Bronchial epithelial cell (primary cell): ENCODE results near the gene DPM2. TPM values are rescaled to one million over a fixed set of nuclear protein-coding genes. Genes with fewer than 3 reads are reported as not detected.
A peak's percentile ranks its signal among the peaks of the same experiment; 100 is the strongest.

Experiments
- DNase-seq: peaks from one replicate; pipeline ENCODE4 v3.0.0-alpha.2; 2010; ENCODE audit warnings: low read depth
- FAIRE-seq: peaks from 2 replicates; lab custom pipeline; 2011; peaks lifted over from hg19 to GRCh38; lab: Jason Lieb, UNC
- H3K27me3 ChIP-seq: 2 replicates; pipeline ENCODE4 v1.5.1; 2011; ENCODE audit warnings: low read length; ENCODE audit not compliant: control insufficient read depth, insufficient read depth
- H3K36me3 ChIP-seq: 2 replicates; pipeline ENCODE4 v1.5.1; 2011; ENCODE audit warnings: low read length; ENCODE audit not compliant: control insufficient read depth, insufficient read depth
- H3K4me3 ChIP-seq: 2 replicates; pipeline ENCODE4 v1.5.1; 2011; ENCODE audit warnings: mild to moderate bottlenecking, low read depth, low read length, control low read depth
- total RNA-seq: library from RNA; depleted of rRNA; stranded (reverse); fragments of >200 nt; gene quantifications from 2 replicates; pipeline ENCODE4 v1.2.1, GENCODE V29; 2014
- TF ChIP-seq, protein P1 (sequence below): IDR thresholded peaks from 2 replicates; pipeline ENCODE4 v1.5.1; 2011; ENCODE audit warnings: mild to moderate bottlenecking, moderate library complexity, low read length, control low read depth, inconsistent platforms; ENCODE audit not compliant: insufficient read depth, severe bottlenecking

The DPM2 gene
- total RNA-seq, 1 donor from 2014 or later, result 11.8 TPM

GRCh38 chr9:127970401-127971313 is 33.0 kb upstream of the DPM2 start:
- Histone ChIP-seq H3K36me3 (no peaks in the 10 kb centered on the region), H3K4me3 (no peak overlapping the region), H3K27me3 (no peaks in the 10 kb centered on the region)
- DNase-seq (peak; percentile 75), FAIRE-seq (peak; percentile 89)
- TF ChIP-seq, protein P1, sequence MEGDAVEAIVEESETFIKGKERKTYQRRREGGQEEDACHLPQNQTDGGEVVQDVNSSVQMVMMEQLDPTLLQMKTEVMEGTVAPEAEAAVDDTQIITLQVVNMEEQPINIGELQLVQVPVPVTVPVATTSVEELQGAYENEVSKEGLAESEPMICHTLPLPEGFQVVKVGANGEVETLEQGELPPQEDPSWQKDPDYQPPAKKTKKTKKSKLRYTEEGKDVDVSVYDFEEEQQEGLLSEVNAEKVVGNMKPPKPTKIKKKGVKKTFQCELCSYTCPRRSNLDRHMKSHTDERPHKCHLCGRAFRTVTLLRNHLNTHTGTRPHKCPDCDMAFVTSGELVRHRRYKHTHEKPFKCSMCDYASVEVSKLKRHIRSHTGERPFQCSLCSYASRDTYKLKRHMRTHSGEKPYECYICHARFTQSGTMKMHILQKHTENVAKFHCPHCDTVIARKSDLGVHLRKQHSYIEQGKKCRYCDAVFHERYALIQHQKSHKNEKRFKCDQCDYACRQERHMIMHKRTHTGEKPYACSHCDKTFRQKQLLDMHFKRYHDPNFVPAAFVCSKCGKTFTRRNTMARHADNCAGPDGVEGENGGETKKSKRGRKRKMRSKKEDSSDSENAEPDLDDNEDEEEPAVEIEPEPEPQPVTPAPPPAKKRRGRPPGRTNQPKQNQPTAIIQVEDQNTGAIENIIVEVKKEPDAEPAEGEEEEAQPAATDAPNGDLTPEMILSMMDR, result no peak

- Histone ChIP-seq H3K36me3 (no peaks in the 10 kb centered on the region), H3K27me3 (no peaks in the 10 kb centered on the region), H3K4me3 (no peak overlapping the region)
- DNase-seq (peak; percentile 86), FAIRE-seq (peak; percentile 95)
- TF ChIP-seq, protein P1, result no peak
Measured at GRCh38 chr9:127968700-127969383, 31.2 kb upstream of the DPM2 start.

DNA sequence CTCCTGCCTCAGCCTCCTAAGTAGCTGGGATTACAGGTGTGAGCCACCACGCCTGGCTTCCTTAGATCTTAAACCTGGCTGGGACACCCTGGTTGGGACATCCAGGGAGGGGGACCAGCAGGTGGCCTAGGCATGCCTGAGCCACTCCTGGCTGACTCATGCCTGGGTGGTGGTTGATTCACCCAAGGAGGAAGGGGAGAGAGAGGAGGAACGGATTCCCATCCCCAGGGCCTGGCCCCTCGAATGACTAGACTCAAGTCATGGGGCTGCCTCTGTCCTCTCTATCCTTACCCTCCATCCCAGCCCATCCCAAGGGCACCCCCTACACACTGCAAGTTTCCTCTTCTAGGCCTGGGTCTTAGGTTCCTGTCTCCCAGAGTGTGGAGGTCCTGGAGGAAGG is 30.4 kb upstream of the DPM2 start:
- H3K4me3 ChIP-seq, result no peak overlapping the region
- no peaks in the 10 kb centered on the region for H3K36me3 ChIP-seq
- DNase-seq, result peak; percentile 91
- no peaks in the 10 kb centered on the region for H3K27me3 ChIP-seq
- TF ChIP-seq, protein P1, result peak; percentile 25
- FAIRE-seq, result no peak

DNA sequence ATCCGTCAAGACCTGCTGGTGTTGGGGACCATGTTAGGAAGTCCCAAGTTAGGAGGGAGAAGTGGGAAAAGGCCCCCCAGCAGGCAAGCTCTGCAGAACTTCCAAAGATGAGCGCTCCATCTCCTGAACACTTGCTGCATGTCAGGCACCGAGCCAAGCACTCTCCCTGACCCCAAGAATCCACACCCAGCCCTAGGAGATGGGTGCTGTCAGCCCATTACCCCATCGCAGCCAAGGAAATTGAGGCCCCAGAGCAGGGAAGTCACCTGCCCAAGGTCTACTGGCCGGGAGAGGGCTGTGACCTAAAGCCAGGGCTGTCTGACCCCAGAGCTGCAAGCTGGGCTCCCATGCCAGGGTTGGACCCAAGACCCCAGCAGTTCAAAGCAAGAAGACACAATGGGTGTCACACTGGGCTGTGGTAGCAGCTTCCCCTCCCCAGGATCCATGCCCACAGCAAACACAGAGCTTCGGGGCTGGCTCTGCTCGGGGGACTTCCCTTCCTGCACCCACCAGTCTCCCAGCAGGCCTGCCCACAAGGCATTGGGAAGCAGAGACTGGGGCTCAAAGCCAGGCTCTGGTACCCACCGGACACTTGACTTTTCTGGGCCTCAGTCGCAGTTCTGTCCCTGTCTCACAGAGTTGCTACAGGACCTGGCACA is 29.6 kb upstream of the DPM2 start:
- DNase-seq (no peak), FAIRE-seq (no peak)
- TF ChIP-seq, protein P1, result no peak
- Histone ChIP-seq H3K27me3 (no peaks in the 10 kb centered on the region), H3K4me3 (no peak overlapping the region), H3K36me3 (no peaks in the 10 kb centered on the region)

GRCh38 chr9:127966416-127967150 is 28.9 kb upstream of the DPM2 start:
- Histone ChIP-seq H3K36me3 (no peaks in the 10 kb centered on the region), H3K27me3 (no peaks in the 10 kb centered on the region), H3K4me3 (no peak overlapping the region)
- TF ChIP-seq, protein P1, result no peak
- DNase-seq (no peak), FAIRE-seq (no peak)
